Gastrocnemius medialis (tissue), 4 donors: ENCODE results near the gene GIPC1. TPM values are rescaled to one million over a fixed set of nuclear protein-coding genes. Genes with fewer than 3 reads are reported as not detected.

Source experiments
- ATAC-seq, 2 donors: fragments of 150-250 bp; one replicate each; pipeline ENCODE4 v1.9.1; 2016
- DNase-seq, 2 donors: peaks; one replicate each; pipeline ENCODE4 v3.0.0-alpha.2; 2019
- H3K27ac ChIP-seq, 4 donors: fragments of 200-600 bp; sonication (generic); 1 replicate in 1 of 4; 2 replicates in 3 of 4; pipeline ENCODE4 v1.5.1; 2016 to 2018; ENCODE audit warnings: mild to moderate bottlenecking in 2 of 4, moderate library complexity in 1 of 4
- H3K27me3 ChIP-seq, 3 donors: fragments of 200-600 bp; sonication (generic) in 2 of 3; 1 replicate in 1 of 3; 2 replicates in 2 of 3; pipeline versions ENCODE4 v1.5.1 to v1.6.0; 2016 to 2019; ENCODE audit warnings: mild to moderate bottlenecking in 1 of 3, moderate library complexity in 1 of 3
- H3K36me3 ChIP-seq, 2 donors: fragments of 200-600 bp; sonication (generic) in 1 of 2; one replicate each; pipeline ENCODE4 v1.5.1; 2017 to 2018
- H3K4me1 ChIP-seq, 2 donors: fragments of 200-600 bp; sonication (generic) in 1 of 2; one replicate each; pipeline ENCODE4 v1.5.1; 2016 to 2017; ENCODE audit warnings: mild to moderate bottlenecking in 2 of 2
- H3K4me3 ChIP-seq, 4 donors: fragments of 200-600 bp; sonication (generic) in 3 of 4; 1 replicate in 1 of 4; 2 replicates in 3 of 4; pipeline ENCODE4 v1.5.1; 2016 to 2019; ENCODE audit warnings: mild to moderate bottlenecking in 2 of 4
- H3K9me3 ChIP-seq, 3 donors: fragments of 200-600 bp; sonication (generic) in 2 of 3; 1 replicate in 1 of 3; 2 replicates in 2 of 3; pipeline ENCODE4 v1.5.1; 2016 to 2019
- CTCF ChIP-seq, 5 experiments: fragments of 450-650 bp in 3 of 5; fragments of 200-600 bp in 2 of 5; sonication (generic) in 2 of 5; IDR thresholded peaks in 4 of 5; conservative IDR thresholded peaks in 1 of 5; 1 replicate in 4 of 5; 2 replicates in 1 of 5; pipeline ENCODE4 v1.5.1; 2016 to 2019; ENCODE audit warnings: antibody characterized with exemption in 5 of 5, mild to moderate bottlenecking in 3 of 5, moderate library complexity in 3 of 5
- POLR2A ChIP-seq, 2 donors: fragments of 450-650 bp; IDR thresholded peaks; one replicate each; pipeline ENCODE4 v1.6.1; 2017; ENCODE audit warnings: antibody characterized with exemption in 2 of 2, mild to moderate bottlenecking in 2 of 2, moderate library complexity in 2 of 2
- in situ Hi-C, 4 donors: fragments of 200-750 bp; cut with MboI; loops; one replicate each; pipeline versions ENCODE4 v1.15.0 to v1.8.0; 2017; ENCODE audit warnings: low sequenced_read_pairs in 4 of 4
- intact Hi-C: fragments of 100-400 bp; cut with DNase I; formaldehyde crosslinking; loops from one replicate; pipeline ENCODE4 v1.15.1; 2023; ENCODE audit warnings: low total_unique reads
- total RNA-seq, 4 donors: library from RNA; depleted of rRNA; stranded (reverse); fragments of >200 nt; gene quantifications; one replicate each; pipeline versions ENCODE4 v1.1.0 to v1.2.3, GENCODE V29; 2016

Gene GIPC1
- total RNA-seq, 4 donors from 2014 or later = 18.4 to 70.3 (median 54.7) TPM

- peaks cover 31 to 33% of the 10 kb centered on the region in 2 donors for H3K4me1 ChIP-seq
- no peak for TF ChIP-seq POLR2A (IDR thresholded peaks at IDR 0.05)
- no peak for TF ChIP-seq CTCF (IDR thresholded peaks at IDR 0.05 in 4 of 5, conservative IDR thresholded peaks at IDR 0.05 in 1 of 5)
- in situ Hi-C loops = loop anchor here in 1 of 4 donors (10.0 kb wide), 1 partner anchor 45 kb away; no protein-coding TSS in a partner anchor
Observed at GRCh38 chr19:14519245-14519859, 23.4 kb upstream of the GIPC1 start.

GRCh38 chr19:14517840-14518505, 22.0 kb upstream of the GIPC1 start, which contains the start of gene DNAJB1:
DNAJB1 (minus strand) TSS chr19:14518397; CDS start chr19:14518349, 48 bp downstream.
- peak; percentile 95 to 100 for TF ChIP-seq POLR2A (IDR thresholded peaks at IDR 0.05)
- TF ChIP-seq CTCF (IDR thresholded peaks at IDR 0.05 in 4 of 5, conservative IDR thresholded peaks at IDR 0.05 in 1 of 5) = no peak
- no peaks in the 10 kb centered on the region for H3K27me3 ChIP-seq
- H3K4me3 ChIP-seq = peak within 1 kb of the TSS; percentile 68 to 99 (median 88)
- H3K4me1 ChIP-seq = peaks cover 31 to 33% of the 10 kb centered on the region in 2 donors
- ATAC-seq = peak; percentile 79 to 81
- intact Hi-C loops = loop anchor here (1.0 to 5.0 kb wide), 4 partner anchors 11 to 400 kb away; partner anchors contain the start of genes ADGRE5 and TECR
- in situ Hi-C loops = loop anchor here in 1 of 4 donors (10.0 kb wide), 1 partner anchor 47 kb away; no protein-coding TSS in a partner anchor
- H3K36me3 ChIP-seq = peaks cover 0 to 22% of the 10 kb centered on the region in 2 donors
- no peaks in the 10 kb centered on the region for H3K9me3 ChIP-seq
- peak; percentile 76 to 81 for DNase-seq
- H3K27ac ChIP-seq = peak within 1 kb of the TSS; percentile 96 to 100 (median 100)

More at GRCh38 chr19:14519245-14519859, 23.4 kb upstream of the GIPC1 start:
- intact Hi-C loops = loop anchor here (5.0 kb wide), 1 partner anchor 137 kb away; the partner anchor contains the start of gene ADGRE5
- Histone ChIP-seq H3K27ac (peak overlapping the region; percentile 95 to 100 (median 98)), H3K27me3 (no peaks in the 10 kb centered on the region), H3K4me3 (peak overlapping the region in 3 of 4 donors; percentile 40 to 59 (median 52)), H3K9me3 (no peaks in the 10 kb centered on the region), H3K36me3 (peaks cover 0 to 22% of the 10 kb centered on the region in 2 donors)
- ATAC-seq (no peak), DNase-seq (no peak)

- H3K36me3 ChIP-seq = peaks cover 0 to 22% of the 10 kb centered on the region in 2 donors
- H3K27me3 ChIP-seq = no peaks in the 10 kb centered on the region
- in situ Hi-C loops (loop anchor here in 1 of 4 donors (10.0 kb wide), 1 partner anchor 47 kb away; no protein-coding TSS in a partner anchor), intact Hi-C loops (loop anchor here (5.0 kb wide), 1 partner anchor 135 kb away; the partner anchor contains the start of gene ADGRE5)
- peak overlapping the region; percentile 68 to 99 (median 88) for H3K4me3 ChIP-seq
- peak overlapping the region; percentile 96 to 100 (median 100) for H3K27ac ChIP-seq
- no peaks in the 10 kb centered on the region for H3K9me3 ChIP-seq
- H3K4me1 ChIP-seq = peaks cover 31 to 33% of the 10 kb centered on the region in 2 donors
- DNase-seq (no peak), ATAC-seq (peak; percentile 18 to 28)
- no peak for TF ChIP-seq POLR2A (IDR thresholded peaks at IDR 0.05)
- TF ChIP-seq CTCF (IDR thresholded peaks at IDR 0.05 in 4 of 5, conservative IDR thresholded peaks at IDR 0.05 in 1 of 5) = no peak
Observed at GRCh38 chr19:14517446-14517839, 21.5 kb upstream of the GIPC1 start.

- peaks cover 31 to 33% of the 10 kb centered on the region in 2 donors for H3K4me1 ChIP-seq
- no peaks in the 10 kb centered on the region for H3K9me3 ChIP-seq
- intact Hi-C loops (loop anchor here (5.0 kb wide), 1 partner anchor 135 kb away; the partner anchor contains the start of gene ADGRE5), in situ Hi-C loops (loop anchor here in 1 of 4 donors (10.0 kb wide), 1 partner anchor 48 kb away; no protein-coding TSS in a partner anchor)
- H3K4me3 ChIP-seq = peak overlapping the region; percentile 68 to 99 (median 88)
- no peak for TF ChIP-seq POLR2A (IDR thresholded peaks at IDR 0.05)
- no peak for TF ChIP-seq CTCF (IDR thresholded peaks at IDR 0.05 in 4 of 5, conservative IDR thresholded peaks at IDR 0.05 in 1 of 5)
- ATAC-seq (no peak), DNase-seq (no peak)
- peak overlapping the region; percentile 96 to 100 (median 100) for H3K27ac ChIP-seq
- peaks cover 0 to 22% of the 10 kb centered on the region in 2 donors for H3K36me3 ChIP-seq
- H3K27me3 ChIP-seq = no peaks in the 10 kb centered on the region
Observed at GRCh38 chr19:14516746-14517438, 21.0 kb upstream of the GIPC1 start.
